Fibroblast of skin of abdomen (primary cell): ENCODE measurements around the gene NKAIN2. TPM values are rescaled to one million over a fixed set of nuclear protein-coding genes. Genes with fewer than 3 reads are reported as not detected.

Experiments
- DNase-seq: peaks from one replicate; pipeline ENCODE4 v3.0.0-alpha.2; 2013
- polyA plus RNA-seq, 2 experiments: library from polyadenylated mRNA; unstranded; fragments of 120-200 nt; gene quantifications; one replicate each; pipeline ENCODE4 v1.2.1, GENCODE V29; 2013; ENCODE audit not compliant: insufficient read length in 2 of 2

The NKAIN2 gene
- polyA plus RNA-seq (2013, experiment 1 of 2; ENCODE audit: insufficient read length): 0.15 TPM
- 0.06 TPM for polyA plus RNA-seq (2013, experiment 2 of 2; ENCODE audit: insufficient read length)

GRCh38 chr6:123803504-123804013, at the start of gene NKAIN2:
Gene NKAIN2 (plus strand): TSS chr6:123803865.
- no peak for DNase-seq

- no peak for DNase-seq
These were observed 44.2 kb upstream of the NKAIN2 start for GRCh38 chr6:123759472-123759871.

- DNase-seq: no peak
These were observed 39.8 kb upstream of the NKAIN2 start for GRCh38 chr6:123763904-123764303.

- no peak for DNase-seq
These were observed 38.9 kb upstream of the NKAIN2 start for GRCh38 chr6:123764722-123765121.

GRCh38 chr6:123768921-123769320, 34.7 kb upstream of the NKAIN2 start:
- no peak for DNase-seq

DNA sequence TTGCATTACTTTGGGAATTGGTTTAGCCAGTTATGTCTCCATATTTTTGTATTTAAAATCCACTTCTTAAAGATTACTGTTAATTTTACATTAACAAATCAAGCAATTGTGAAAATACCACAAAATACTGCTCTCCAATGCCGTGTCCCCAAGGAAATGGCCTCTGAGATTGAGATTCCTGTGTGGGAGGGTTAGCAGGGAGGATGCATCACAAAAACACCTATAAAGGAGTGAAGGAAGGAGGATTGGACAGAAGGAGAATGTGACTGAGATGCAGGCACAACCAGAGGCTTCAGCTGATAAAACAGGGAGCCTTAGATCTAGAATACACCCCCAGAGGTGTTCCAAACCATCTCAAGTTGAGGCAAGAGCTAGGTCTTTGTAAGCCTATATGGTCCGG, 34.2 kb upstream of the NKAIN2 start:
- DNase-seq: no peak

GRCh38 chr6:123770247-123770949, 33.3 kb upstream of the NKAIN2 start:
- DNase-seq: no peak

GRCh38 chr6:123771126-123771525, 32.5 kb upstream of the NKAIN2 start:
- DNase-seq: no peak

- peak; percentile 1 for DNase-seq
These were observed 26.1 kb upstream of the NKAIN2 start for GRCh38 chr6:123777563-123777962.

DNA sequence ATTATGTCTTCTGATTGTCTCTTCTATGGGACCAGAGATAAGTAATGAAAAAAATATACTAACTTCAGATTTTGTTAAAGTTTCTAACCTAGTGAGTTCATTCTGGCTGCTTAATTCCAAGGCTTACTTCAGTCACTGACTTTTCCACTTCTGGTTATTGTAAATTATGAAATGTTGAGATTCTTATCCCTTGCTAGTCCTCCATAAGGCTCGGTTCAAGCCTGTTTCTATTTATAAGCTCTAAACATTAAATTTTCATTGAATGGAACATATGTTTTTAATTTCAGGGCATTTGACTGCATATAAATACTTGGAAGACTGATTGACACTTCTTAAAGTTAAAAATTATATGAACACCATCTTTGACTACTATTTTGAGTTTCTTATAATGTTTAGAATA, 23.6 kb upstream of the NKAIN2 start:
- no peak for DNase-seq

- no peak for DNase-seq
These were observed 19.3 kb upstream of the NKAIN2 start for GRCh38 chr6:123784330-123784729.

GRCh38 chr6:123785039-123785438, 18.6 kb upstream of the NKAIN2 start:
- no peak for DNase-seq

GRCh38 chr6:123788319-123788718, 15.3 kb upstream of the NKAIN2 start:
- DNase-seq: no peak

DNA sequence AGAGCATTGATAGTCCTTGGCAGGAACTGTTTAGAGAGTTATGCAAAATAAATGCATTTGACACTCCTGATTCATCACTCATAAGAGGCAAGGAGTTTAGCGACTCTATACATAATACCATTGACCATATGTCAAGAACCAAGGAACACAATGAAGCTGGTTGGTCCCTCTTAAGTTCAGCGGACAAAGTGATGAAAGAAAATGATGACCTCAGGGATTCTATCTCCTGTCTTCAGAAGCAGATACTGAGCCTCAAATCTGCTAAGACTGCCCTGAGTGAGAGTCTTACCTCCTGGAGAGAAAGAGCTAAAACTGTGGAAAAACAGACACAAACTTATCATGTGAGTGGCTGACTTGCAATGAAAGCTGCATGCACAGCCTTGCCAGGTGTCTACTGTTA, 9.5 kb upstream of the NKAIN2 start:
- no peak for DNase-seq

DNA sequence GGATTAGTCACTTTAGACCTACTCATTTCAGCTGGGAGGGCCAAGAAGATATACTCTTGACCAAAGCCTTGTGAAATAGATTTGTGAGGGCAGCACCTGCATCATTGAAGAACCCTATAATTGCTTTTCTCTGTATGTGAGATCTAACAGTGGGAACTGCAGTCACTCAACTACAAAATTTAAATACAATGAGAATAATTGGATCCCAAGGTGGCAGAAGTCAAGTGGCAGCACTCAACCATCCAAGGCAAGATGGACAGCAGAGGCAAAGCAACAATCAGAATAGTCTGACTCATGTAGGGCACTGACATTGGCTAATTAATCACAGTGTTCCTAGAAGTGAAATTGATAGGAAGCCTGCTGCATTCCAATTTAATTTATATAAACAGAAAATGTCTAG, 8.9 kb upstream of the NKAIN2 start:
- no peak for DNase-seq

- DNase-seq: no peak
These were observed 2.6 kb upstream of the NKAIN2 start for GRCh38 chr6:123801067-123801466.

DNA sequence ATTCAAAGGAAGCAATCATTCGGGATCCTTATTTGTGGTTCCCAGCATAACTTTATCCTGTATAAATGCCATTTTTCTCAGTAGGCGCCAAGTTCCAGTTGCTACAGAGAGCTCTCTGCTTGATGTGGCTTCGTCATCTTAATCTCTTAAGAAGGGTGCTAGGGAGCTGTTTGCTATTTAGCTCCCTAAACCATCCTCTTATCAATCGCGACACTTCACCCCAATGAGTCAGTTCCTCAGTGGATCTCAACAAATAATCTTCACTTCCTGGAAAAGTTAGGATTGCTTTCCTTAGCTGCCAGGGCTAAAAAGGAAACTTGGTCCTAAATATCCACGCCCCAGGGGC, 1.3 kb upstream of the NKAIN2 start:
- no peak for DNase-seq

- peak; percentile 68 for DNase-seq
These were observed 765 bp upstream of the NKAIN2 start for GRCh38 chr6:123802697-123803503.

- no peak for DNase-seq
These were observed 535 bp downstream of the NKAIN2 start for GRCh38 chr6:123804014-123804786.

DNA sequence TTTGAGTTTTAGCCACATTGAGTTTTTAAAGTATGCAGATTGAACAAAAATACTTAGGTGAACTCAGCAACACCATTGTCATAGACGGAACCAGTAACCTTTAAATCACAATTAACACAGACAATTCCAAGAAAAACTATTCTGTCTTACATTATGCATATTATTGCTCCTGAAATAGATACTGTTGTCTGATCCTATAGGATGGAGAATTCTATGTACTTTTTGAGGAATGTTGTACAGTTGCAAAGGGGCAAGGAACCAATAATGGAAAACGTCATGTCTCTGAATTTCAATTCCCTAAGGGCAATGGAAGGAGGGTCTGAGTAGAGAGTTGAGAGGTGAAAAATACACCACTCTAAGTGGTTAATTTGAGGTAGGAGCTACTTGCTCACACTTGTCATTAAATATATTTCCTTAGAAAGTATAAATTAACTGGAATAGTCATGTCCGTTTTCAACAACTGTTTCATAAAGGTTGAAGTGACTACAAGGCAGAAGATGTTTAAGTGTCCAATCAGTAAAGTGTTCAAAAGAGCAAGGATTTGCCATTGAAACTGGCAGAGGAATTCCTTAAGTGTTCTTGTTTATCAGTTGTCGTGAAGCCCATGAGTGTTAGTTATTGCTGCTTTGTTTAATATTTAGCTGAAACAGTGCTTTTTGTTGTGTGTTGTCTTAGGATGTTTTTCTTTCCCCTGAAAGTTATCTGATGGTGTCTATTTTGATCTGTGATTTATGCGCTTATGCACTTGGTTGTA, 1.3 kb downstream of the NKAIN2 start:
- DNase-seq: no peak

GRCh38 chr6:123805921-123806320, 2.3 kb downstream of the NKAIN2 start:
- DNase-seq: no peak

GRCh38 chr6:123806561-123806960, 2.9 kb downstream of the NKAIN2 start:
- no peak for DNase-seq
